ENCODE measurements around the gene HDLBP.

DNA sequence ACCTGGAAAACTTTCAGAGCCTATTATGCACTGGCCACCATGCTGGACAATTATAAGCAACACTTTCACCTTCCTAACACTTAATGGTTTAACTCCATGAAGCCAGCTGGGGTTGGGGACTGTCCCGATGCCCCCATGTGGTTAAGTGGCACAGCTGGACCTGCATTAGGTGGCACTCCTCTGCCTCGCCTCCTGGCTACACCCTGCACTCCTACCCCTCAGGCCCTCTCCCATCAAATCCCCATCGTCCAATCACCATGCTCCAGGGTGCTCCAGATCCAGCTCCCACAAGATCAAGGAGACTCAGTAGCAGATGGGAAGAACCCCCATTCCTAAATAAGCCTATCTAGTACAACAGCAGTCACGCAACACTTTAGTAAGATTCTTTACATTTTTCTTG is 53.8 kb downstream of the HDLBP start:
- no peak for TF ChIP-seq POLR2A (IDR thresholded peaks at IDR 0.05; ENCODE audit: low read length)
- TF ChIP-seq GATA1 (IDR thresholded peaks at IDR 0.05; ENCODE audit: low read depth, low read length): no peak

All from erythroblast (primary cell).